Measurements from ENCODE around the gene CCDC92.

Gene CCDC92

GRCh38 chr12:123998991-123999359 lies 26.3 kb upstream of the CCDC92 start:
- TF ChIP-seq EZH2 (optimal IDR thresholded peaks at IDR 0.05; ENCODE audit: low read depth, low read length): no peak
- no peak for TF ChIP-seq CTCF (IDR thresholded peaks at IDR 0.05; ENCODE audit: low read length)
- TF ChIP-seq EZH2phosphoT487 (IDR thresholded peaks at IDR 0.05; ENCODE audit: low read length): no peak
- no peak overlapping the region for H3K4me3 ChIP-seq (ENCODE audit: low read length)
- H3K79me2 ChIP-seq (ENCODE audit: low read length): peaks cover 13% of the 10 kb centered on the region
- no peak overlapping the region for H3K27ac ChIP-seq (ENCODE audit: low read length)
- H3K4me2 ChIP-seq (ENCODE audit: low read depth, low read length): no peak overlapping the region
- no peaks in the 10 kb centered on the region for H3K9me2 ChIP-seq (replicated peaks; ENCODE audit: insufficient read depth, low read length)
- H3K9me3 ChIP-seq (replicated peaks; ENCODE audit: insufficient read depth, low read length): no peaks in the 10 kb centered on the region
- H4K20me1 ChIP-seq (ENCODE audit: insufficient read depth, low read length): no peaks in the 10 kb centered on the region
- no peak overlapping the region for H2AFZ ChIP-seq (ENCODE audit: low read length)
- no peaks in the 10 kb centered on the region for H3F3A ChIP-seq (ENCODE audit: insufficient read depth, low read length)
- no peaks in the 10 kb centered on the region for H3K36me3 ChIP-seq (replicated peaks; ENCODE audit: insufficient read depth, low read length)
- DNase-seq: no peak
- no peaks in the 10 kb centered on the region for H3K27me3 ChIP-seq (replicated peaks; ENCODE audit: insufficient read depth, low read length)
- H3K9ac ChIP-seq (ENCODE audit: low read length): no peak overlapping the region
- H3K4me1 ChIP-seq (ENCODE audit: low read length): no peaks in the 10 kb centered on the region

- Histone ChIP-seq H3K4me3 (ENCODE audit: low read length) (no peak overlapping the region), H3K9ac (ENCODE audit: low read length) (no peak overlapping the region), H3K9me3 (replicated peaks; ENCODE audit: insufficient read depth, low read length) (no peaks in the 10 kb centered on the region), H3K4me1 (ENCODE audit: low read length) (no peaks in the 10 kb centered on the region), H3K36me3 (replicated peaks; ENCODE audit: insufficient read depth, low read length) (no peaks in the 10 kb centered on the region), H3K4me2 (ENCODE audit: low read depth, low read length) (no peak overlapping the region), H3F3A (ENCODE audit: insufficient read depth, low read length) (no peaks in the 10 kb centered on the region), H2AFZ (ENCODE audit: low read length) (no peak overlapping the region), H3K79me2 (ENCODE audit: low read length) (peaks cover 13% of the 10 kb centered on the region), H3K27ac (ENCODE audit: low read length) (no peak overlapping the region), H4K20me1 (ENCODE audit: insufficient read depth, low read length) (no peaks in the 10 kb centered on the region), H3K27me3 (replicated peaks; ENCODE audit: insufficient read depth, low read length) (no peaks in the 10 kb centered on the region), H3K9me2 (replicated peaks; ENCODE audit: insufficient read depth, low read length) (no peaks in the 10 kb centered on the region)
- no peak for TF ChIP-seq EZH2 (optimal IDR thresholded peaks at IDR 0.05; ENCODE audit: low read depth, low read length)
- TF ChIP-seq CTCF (IDR thresholded peaks at IDR 0.05; ENCODE audit: low read length): no peak
- TF ChIP-seq EZH2phosphoT487 (IDR thresholded peaks at IDR 0.05; ENCODE audit: low read length): no peak
- DNase-seq: no peak
Measured at GRCh38 chr12:123998344-123998990, 25.8 kb upstream of the CCDC92 start.

DNA sequence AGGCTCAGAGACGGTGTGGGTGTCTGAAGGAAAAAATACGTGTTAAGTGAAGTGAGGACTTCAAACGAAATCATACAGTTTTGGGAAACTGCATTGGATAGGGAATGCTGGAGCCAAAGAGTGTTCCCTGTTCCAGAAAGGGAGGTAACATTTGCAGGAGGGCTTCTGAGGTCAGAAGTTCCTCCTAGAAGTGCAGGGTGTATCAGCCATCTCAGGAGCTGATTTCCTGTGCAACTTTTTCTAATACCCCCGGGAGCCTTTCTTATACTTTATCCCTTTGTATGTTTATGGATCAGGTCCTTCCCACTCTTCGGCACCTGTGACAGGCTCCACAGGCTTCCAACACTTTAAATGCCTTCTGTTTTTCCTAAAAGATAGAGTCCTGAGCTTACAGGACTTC lies 25.3 kb upstream of the CCDC92 start:
- H2AFZ ChIP-seq (ENCODE audit: low read length): no peak overlapping the region
- H3K9ac ChIP-seq (ENCODE audit: low read length): no peak overlapping the region
- no peaks in the 10 kb centered on the region for H3K9me3 ChIP-seq (replicated peaks; ENCODE audit: insufficient read depth, low read length)
- no peak for DNase-seq
- no peaks in the 10 kb centered on the region for H3K27me3 ChIP-seq (replicated peaks; ENCODE audit: insufficient read depth, low read length)
- H3F3A ChIP-seq (ENCODE audit: insufficient read depth, low read length): no peaks in the 10 kb centered on the region
- no peaks in the 10 kb centered on the region for H3K4me1 ChIP-seq (ENCODE audit: low read length)
- no peaks in the 10 kb centered on the region for H3K36me3 ChIP-seq (replicated peaks; ENCODE audit: insufficient read depth, low read length)
- no peaks in the 10 kb centered on the region for H3K9me2 ChIP-seq (replicated peaks; ENCODE audit: insufficient read depth, low read length)
- no peak overlapping the region for H3K4me3 ChIP-seq (ENCODE audit: low read length)
- peaks cover 13% of the 10 kb centered on the region for H3K79me2 ChIP-seq (ENCODE audit: low read length)
- H3K4me2 ChIP-seq (ENCODE audit: low read depth, low read length): no peak overlapping the region
- no peak for TF ChIP-seq EZH2phosphoT487 (IDR thresholded peaks at IDR 0.05; ENCODE audit: low read length)
- no peak for TF ChIP-seq CTCF (IDR thresholded peaks at IDR 0.05; ENCODE audit: low read length)
- no peak for TF ChIP-seq EZH2 (optimal IDR thresholded peaks at IDR 0.05; ENCODE audit: low read depth, low read length)
- no peaks in the 10 kb centered on the region for H4K20me1 ChIP-seq (ENCODE audit: insufficient read depth, low read length)
- no peak overlapping the region for H3K27ac ChIP-seq (ENCODE audit: low read length)
